HepG2 (cell line): Measurements from ENCODE around the gene TUBGCP6.

ENCODE experiments used
- FOXP1 ChIP-seq, 2 experiments: fragments of 450-650 bp in 1 of 2; IDR thresholded peaks; 2 replicates each; pipeline ENCODE4 v1.6.1; 2017 to 2018; ENCODE audit warnings: antibody characterized with exemption in 1 of 2
- MAFK ChIP-seq, 2 experiments: IDR thresholded peaks in 1 of 2; conservative IDR thresholded peaks in 1 of 2; 2 replicates each; pipeline ENCODE4 v1.6.1; 2011; ENCODE audit warnings: improper control_type of control experiment in 2 of 2, low read length in 2 of 2
- YY1 ChIP-seq: IDR thresholded peaks from 2 replicates; pipeline ENCODE4 v1.6.1; 2011; ENCODE audit warnings: low read length, low read depth, moderate library complexity, mild to moderate bottlenecking; ENCODE audit not compliant: insufficient read depth, insufficient replicate concordance
- ZNF570 ChIP-seq: sonication (generic); formaldehyde crosslinking; IDR thresholded peaks from 2 replicates; pipeline ENCODE4 v1.4.0; 2020; ENCODE audit warnings: mild to moderate bottlenecking, missing genetic modification reagents, borderline replicate concordance

GRCh38 chr22:50247748-50248147 lies 2.9 kb upstream of the TUBGCP6 start:
- TF ChIP-seq FOXP1 (IDR thresholded peaks at IDR 0.05) (no peak), FOXP1 (CRISPR knock-in tag; IDR thresholded peaks at IDR 0.05) (no peak), ZNF570 (CRISPR knock-in tag) (no peak), MAFK (conservative IDR thresholded peaks at IDR 0.05 in 1 of 2, IDR thresholded peaks at IDR 0.05 in 1 of 2; ENCODE audit: low read length in 2 of 2) (no peak), YY1 (no peak)
